Measurements from ENCODE around the gene XPO5.

DNA sequence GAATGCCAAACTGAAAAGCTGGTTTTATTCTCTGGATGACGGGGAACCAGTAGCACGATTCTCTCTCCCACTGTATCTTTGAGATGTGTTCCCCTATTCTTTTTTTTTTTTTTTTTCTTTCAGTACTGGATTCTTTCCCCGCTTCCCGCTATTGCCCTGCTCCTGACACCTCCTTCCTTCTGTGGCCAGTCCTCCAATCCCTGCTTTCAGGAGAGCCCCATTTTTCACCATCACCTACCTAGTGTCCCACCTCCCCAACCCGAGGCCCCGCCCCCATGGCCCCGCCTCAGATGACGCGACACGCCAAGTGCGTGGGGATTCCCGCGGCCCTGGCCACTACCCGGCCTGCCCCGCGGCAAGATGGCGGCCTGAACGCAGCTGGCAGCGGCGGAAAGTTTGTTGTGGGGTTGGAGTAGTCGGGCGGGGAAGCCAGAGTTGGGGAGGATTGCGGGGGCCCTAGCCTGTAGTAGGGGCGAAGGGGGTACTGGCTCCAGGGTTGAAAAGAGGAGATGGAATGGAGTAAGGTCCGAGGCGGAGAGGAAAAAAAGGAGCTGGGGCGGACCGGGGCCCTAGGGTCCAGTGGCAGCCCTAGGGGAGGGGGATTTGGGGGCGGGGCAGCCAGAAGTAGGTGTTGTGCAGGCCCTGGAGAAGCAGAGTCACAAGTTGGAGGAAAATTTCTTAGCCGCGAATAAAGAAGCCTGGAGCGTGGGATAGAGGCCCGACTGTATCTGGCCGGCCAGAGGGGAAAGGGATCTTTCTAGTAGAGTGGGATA, 98.4 kb downstream of the XPO5 start, which contains the start of gene TJAP1:
- TF ChIP-seq, protein P1, sequence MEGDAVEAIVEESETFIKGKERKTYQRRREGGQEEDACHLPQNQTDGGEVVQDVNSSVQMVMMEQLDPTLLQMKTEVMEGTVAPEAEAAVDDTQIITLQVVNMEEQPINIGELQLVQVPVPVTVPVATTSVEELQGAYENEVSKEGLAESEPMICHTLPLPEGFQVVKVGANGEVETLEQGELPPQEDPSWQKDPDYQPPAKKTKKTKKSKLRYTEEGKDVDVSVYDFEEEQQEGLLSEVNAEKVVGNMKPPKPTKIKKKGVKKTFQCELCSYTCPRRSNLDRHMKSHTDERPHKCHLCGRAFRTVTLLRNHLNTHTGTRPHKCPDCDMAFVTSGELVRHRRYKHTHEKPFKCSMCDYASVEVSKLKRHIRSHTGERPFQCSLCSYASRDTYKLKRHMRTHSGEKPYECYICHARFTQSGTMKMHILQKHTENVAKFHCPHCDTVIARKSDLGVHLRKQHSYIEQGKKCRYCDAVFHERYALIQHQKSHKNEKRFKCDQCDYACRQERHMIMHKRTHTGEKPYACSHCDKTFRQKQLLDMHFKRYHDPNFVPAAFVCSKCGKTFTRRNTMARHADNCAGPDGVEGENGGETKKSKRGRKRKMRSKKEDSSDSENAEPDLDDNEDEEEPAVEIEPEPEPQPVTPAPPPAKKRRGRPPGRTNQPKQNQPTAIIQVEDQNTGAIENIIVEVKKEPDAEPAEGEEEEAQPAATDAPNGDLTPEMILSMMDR (IDR thresholded peaks at IDR 0.05), result no peak
- TF ChIP-seq POLR2A (IDR thresholded peaks at IDR 0.05), result peak; percentile 67 to 92 (median 91)
